Skin epidermis (tissue), 12 donors: ENCODE measurements around the gene PDCD4.
"Not testable (repeated sequence)": the region's sequence is repeated elsewhere in the genome, so short reads cannot be mapped to it uniquely, and the experiment has no call there.

Experiments
- H3K27ac ChIP-seq, 21 experiments: fragments of 200-600 bp; sonication (generic) in 11 of 21; one replicate each; pipeline ENCODE4 v1.5.0; 2020; ENCODE audit warnings: mild to moderate bottlenecking in 3 of 21, inconsistent platforms in 2 of 21, moderate library complexity in 2 of 21
- H3K4me3 ChIP-seq, 7 experiments: fragments of 200-600 bp; sonication (generic) in 2 of 7; one replicate each; pipeline ENCODE4 v1.5.0; 2020; ENCODE audit warnings: inconsistent platforms in 2 of 7, mild to moderate bottlenecking in 2 of 7, moderate library complexity in 1 of 7

PDCD4 gene

DNA sequence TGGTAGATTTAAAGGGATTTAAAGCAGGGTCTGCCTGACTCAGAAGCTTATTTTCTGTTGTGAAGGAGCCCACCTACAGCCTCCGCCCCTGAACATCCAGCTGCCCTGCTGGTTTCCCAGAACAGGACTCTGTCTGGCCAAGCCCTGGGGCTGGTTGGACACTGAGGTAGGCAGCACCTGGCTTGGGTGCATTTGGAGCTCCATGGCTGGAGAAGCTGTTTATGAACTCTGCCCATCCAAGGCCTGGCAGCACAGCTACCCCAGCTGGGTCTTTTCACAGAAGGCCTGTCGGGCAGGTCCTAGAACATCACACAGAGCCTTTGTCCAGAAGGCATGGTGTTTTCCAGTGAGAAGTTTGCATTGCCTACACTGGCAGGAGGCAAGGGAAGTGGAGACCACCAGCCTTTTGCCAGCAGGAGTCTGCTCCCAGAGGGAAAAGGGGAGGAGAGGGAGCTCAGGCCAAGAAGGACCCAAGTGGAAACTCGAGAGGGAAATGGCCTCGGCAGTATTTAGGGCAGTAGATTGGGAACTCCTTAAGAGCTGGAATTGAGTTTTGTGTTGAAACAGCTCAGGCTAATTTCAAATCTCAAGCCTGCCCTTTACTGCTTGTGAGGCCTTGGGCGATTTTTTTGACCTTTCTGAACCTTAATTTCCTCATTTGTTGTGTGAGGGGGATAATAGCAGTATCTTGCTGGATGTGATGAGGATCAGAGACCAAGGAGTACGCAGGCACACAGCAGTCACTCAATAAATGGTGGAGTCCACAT lies 12.3 kb upstream of the PDCD4 start:
- H3K4me3 ChIP-seq = no peak overlapping the region
- peak overlapping the region in 20 of 21 experiments; percentile 51 to 99 (median 80) for H3K27ac ChIP-seq

DNA sequence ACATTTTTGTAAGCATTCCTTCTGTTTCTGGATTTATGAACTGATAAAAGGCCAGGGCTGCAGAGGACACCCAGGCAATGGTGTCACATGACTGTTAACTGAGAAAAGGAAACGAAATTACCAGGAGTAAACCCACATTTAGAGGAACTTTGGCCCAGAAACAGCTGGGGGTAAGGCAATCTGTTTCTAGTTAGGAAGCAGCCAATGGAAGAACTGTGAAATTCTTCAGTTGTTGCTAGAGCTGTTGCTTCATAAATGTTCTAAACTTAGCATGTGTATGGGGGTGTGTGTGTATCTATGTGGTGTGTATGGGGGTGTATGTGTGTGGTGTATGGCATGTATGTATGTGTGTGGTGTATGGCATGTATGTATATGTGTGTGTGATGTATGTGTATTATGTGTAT lies 11.8 kb upstream of the PDCD4 start:
- Histone ChIP-seq H3K27ac (peak overlapping the region in 20 of 21 experiments; percentile 51 to 99 (median 80)), H3K4me3 (no peak overlapping the region)

DNA sequence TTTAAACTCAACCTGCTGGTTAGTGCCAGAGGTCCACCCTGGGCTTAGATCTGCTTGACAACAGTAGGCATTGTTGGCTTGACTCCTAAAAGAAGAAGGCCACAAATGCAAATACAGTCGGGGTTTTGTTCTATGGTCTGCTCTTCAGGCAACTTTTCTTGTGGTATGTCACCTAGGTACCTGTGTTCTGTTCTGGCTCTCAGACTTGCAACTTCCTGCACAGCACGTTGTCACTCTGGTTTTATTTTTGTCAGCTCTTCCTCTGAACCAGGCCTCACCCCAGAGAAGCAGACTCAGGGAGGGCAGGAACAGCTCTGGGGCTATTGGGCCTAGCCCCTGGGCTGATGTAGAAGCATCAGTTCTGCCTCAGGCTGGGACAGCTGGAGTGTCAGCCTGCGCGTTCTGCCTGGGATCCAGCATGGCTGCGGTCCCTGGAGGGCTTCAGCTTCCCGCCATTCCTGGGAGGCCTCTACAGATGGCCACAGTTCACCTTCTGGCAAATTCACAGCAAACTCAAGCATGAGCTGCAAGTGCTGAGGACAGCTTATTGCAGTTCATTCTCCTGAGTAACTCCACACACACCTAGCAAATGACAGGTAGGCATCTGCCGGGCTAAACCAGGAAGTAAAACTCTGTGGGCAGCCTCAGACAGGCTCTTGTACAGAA lies 11.0 kb upstream of the PDCD4 start:
- H3K4me3 ChIP-seq = no peak overlapping the region
- H3K27ac ChIP-seq = peak overlapping the region in 20 of 21 experiments; percentile 33 to 99 (median 80)

DNA sequence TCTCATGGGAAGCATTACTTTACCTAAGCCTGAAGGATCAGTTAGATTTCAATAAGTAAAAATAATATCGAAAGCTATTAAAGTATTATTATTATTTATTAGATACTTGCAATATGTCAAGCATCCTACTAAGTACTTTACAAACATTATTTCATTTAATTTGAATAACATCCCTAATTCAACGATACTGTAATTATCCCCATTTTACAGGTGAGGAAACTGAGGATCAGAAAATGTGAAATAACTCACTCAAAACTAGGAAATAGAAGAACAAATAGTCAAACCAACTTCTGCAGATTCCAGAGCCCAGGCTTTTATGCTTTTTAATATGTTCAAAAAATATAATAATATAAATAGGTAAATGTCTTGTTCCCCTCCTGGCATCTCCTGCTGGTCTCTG lies 10.3 kb upstream of the PDCD4 start:
- Histone ChIP-seq H3K27ac (peak overlapping the region in 20 of 21 experiments; percentile 33 to 99 (median 80)), H3K4me3 (no peak overlapping the region)

DNA sequence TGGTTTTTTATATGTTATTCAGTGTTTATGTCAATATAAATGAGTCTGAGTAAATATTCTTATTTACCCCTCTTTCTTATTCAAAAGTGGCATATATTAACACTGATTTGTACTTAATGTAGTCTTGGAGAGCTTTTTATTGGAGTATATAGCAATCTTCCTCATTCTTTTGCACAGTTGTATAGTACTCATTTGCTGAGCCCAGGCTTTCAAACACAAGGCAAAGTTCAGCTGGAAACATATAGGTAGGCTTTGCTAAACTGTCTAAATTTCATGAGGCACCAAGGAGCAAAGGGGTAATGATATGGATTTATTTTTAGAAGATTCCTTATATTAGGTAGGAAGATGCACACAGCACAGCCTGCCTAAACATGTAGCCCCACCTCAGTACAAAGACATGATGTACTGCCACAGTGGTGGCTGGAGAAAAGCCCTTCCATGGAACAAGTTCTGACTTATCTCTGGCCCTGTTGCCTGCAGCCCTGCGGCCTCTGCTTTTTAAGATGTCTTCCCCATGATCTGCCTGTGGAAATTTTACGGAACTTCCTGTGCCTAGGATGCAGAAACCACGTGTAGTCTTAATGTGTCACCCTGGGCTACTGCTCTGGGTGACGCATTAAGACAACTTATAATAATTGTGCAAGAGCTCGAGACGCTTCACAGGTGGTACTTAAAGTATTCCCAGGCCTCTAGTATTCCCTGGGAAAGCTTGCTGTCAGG lies 9.6 kb upstream of the PDCD4 start:
- Histone ChIP-seq H3K27ac (peak overlapping the region in 20 of 21 experiments; percentile 35 to 99 (median 82)), H3K4me3 (no peak overlapping the region)

DNA sequence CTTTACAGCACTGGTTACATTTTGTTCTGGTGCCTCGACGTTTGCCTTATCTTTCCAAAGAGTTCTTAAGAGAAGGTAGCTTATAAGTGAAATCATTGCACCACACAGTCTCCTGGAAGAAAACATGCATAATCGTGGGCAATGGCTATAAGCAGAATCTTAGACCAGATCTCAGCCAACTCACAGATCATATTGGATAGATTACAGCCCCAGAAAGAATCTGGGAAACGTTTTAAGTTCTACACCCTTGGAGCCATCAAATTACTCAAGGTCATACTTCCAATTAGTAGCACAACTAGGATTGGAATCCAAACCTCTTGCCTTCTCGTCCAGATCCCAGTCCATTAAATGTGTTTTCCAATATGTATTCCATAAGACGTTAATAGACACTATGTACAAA lies 8.8 kb upstream of the PDCD4 start:
- Histone ChIP-seq H3K4me3 (no peak overlapping the region), H3K27ac (peak overlapping the region in 20 of 21 experiments; percentile 35 to 99 (median 82))

DNA sequence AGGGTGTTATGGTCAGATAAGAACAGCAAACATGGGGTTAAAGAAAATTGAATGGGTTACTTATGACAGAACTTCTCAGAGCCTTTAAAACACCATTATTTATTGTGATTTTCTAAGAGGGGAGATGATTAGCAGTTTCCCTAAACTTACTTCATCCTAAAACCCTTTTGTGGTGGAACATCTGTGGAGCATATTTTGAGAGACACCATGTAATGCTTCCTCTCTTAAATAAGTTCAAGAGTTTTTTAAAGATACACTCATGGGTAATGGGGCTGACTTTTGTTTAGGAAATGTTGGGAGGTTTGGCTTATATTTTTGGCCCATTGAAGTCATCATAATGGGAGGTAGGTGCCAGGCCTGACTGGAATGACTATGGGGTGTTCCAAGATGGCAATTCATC lies 8.4 kb upstream of the PDCD4 start:
- no peak overlapping the region for H3K4me3 ChIP-seq
- H3K27ac ChIP-seq = peak overlapping the region in 18 of 21 experiments; percentile 60 to 99 (median 84)

DNA sequence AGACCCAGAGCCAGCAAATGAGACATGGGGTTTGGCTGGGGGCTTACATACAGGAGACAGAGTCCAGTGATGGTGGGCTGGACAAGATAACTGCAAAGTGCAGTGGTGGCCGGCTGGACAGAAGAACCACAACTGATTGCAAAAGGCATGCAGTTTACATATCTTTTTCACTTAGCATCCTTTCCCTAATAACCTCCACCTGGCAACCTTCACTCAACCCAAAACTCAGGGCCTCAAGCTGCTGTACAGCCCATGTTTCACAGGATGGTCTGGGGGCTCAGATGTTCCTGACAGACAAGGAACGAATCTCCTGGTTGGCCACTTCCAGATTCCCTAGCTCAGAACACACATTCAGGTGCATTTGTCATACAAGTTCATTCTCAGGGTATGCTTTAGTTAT lies 7.8 kb upstream of the PDCD4 start:
- Histone ChIP-seq H3K4me3 (no peak overlapping the region), H3K27ac (peak overlapping the region in 20 of 21 experiments; percentile 22 to 99 (median 84))

DNA sequence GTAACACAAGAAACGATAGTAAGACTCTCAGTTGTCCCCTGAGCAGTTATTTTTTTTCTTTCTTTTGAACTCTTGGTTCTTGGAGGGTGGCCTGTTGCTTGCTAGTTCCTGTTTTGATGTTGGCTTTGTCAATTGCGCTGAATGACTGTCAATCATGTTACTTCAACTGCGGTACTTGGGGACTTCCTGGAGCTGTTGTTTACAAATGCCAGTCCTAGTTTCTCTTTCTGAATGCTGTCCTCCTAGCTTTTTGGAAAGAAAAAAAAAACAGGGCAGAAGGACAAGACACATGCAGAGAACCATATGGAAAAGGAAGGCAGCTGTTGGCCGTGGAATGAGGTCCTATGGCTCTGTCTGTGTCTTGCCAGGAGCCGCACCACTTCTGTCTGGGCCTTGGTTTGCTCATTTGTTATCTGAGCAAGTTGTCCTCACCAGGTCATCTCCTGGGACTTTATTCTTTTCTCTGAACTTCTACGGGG lies 7.0 kb upstream of the PDCD4 start:
- H3K4me3 ChIP-seq = no peak overlapping the region
- H3K27ac ChIP-seq = peak overlapping the region in 20 of 21 experiments; percentile 46 to 99 (median 84)

DNA sequence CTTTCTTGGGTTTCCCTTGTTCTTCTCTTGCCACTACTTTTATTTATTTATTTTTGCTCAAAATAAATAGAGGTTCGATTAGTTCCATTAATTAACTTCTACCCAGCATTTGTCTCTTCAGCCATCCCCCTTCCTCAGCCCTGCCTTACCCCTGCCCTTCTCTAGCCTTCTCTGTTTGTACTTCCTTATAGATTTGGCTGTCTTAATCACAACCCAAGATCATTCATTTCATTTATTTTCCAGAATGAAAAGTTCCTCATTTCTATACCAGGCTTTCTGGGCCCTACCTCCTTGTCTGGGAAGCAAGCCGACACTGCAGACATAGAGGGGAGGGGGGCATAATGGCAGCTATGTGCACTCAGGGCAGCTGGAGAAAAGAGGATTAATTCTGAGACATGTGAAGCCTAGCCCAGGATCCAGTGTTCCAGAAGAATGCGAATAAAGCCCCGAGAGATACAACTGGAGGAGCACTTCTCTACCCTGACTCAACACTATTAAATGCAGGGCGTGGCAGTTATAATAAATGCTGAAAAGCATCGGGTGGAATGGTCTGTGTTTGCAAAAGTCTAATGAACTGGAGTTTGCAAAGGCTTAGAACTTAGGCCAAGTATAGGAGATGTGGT lies 6.4 kb upstream of the PDCD4 start:
- H3K27ac ChIP-seq = peak overlapping the region in 20 of 21 experiments; percentile 46 to 99 (median 84)
- no peak overlapping the region for H3K4me3 ChIP-seq

DNA sequence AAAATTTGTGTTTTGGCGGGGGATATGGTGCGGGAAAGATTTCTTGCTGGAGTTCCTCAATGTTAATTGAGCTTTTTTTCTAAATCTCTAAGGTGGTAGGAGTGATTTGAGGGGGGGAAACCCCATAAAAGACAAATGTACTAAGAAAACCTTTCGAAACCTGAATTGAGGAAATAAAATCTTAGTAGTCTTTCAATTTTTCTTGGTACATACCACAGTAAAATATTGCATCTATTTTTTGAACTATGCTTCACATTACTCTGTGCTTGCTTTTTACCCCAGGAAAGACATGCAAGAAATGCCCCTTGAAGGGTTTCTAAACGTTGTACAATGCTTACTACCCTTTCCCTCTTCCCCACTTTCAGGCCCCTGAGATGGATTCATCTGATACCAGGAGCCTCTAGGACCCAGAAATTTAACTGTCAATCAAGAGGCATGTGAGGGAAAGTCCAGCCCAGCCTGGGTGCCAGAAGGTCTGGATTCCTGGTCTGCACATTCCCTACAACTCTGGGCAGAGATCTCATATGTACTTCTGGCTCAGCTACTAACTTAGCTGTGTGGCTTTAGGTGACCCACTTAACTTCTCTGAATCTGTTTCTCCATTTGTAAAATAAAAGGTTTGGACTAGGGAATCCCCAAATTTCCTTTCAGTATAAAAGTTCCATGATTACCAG lies 5.8 kb upstream of the PDCD4 start:
- Histone ChIP-seq H3K4me3 (no peak overlapping the region), H3K27ac (peak overlapping the region in 20 of 21 experiments; percentile 46 to 99 (median 84))

DNA sequence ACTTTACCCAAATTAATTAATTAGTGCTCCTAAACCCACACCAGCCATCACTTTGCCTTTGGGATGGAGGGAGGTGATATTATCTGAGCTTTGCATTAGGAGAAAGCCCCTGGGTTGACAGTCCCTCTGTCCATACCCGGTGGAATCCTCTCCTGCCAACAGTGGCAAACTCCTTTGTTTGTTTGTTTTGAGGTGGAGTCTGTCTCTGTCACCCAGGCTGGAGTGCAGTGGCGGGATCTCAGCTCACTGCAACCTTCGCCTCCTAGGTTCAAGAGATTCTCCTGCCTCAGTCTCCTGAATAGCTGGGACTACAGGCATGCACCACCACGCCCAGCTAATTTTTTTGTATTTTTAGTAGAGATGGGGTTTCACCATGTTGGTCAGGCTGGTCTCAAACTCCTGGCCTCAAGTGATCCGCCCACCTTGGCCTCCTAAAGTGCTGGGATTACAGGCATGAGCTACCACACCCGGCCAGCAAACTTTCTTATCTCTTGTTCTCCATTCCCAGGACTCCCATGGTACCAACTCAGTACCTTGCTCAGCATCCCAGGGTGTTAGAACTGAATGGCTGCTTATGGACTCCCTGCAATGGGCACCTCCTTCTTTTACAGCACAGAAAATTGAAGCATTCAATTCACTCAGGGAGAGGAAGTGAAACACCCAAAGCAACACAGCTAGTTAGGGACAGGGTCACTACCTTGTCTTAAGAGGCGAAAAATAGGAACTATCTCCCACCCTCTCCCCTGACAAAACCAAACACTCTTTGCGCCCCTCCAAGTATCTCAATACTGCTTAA lies 4.5 kb upstream of the PDCD4 start:
- not testable (repeated sequence) for H3K4me3 ChIP-seq
- peak overlapping the region in 19 of 21 experiments; percentile 8 to 100 (median 87) for H3K27ac ChIP-seq

DNA sequence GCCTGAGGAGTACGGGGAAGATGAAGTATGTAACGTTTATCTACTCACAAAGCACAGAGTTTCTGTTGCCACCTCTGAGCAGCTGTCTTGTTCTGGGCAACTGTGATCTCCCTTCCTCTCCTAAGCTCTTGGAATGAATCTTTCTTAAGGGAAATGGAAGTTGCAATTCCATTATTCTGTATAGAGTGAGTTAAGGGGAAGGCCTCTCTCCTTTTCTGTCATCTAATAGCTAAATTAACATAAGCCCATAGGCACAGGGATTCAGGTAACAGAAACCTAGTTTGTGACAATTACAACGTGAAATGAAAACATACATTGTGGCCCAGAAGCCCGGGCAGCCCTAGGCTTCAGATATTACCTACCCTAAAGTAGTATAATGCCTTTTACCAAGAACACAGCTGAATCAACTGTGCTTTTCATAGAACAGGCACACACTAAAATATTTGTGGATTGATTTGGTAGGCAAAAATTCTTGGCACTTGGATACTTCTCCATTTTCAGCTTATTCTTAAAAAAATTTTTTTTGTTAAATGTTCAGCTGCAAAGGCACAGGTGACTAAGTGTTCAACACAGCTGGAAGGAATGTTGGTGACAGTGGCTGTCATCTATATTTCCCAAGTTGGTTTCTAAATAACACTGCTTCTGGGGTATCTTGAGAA lies 3.8 kb upstream of the PDCD4 start:
- Histone ChIP-seq H3K4me3 (no peak overlapping the region), H3K27ac (peak overlapping the region in 19 of 21 experiments; percentile 8 to 100 (median 50))

DNA sequence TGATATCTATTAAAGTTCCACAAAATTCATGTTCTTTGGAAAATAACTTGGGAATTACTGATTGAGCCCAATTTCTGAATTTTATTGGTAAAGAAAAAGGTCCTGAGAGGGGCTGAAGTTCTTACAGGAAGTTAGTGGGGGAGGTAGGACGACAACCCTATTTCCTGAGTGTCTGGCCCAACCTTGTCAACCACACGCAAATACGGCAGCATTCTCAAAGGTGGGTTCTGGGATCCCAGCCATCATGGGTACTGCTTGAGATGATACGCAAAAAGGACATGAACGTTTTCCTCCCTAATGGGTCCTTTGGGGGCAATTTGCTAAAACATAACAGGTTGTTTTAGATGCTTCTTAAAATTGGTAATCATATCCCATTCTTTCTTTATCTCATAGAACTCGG lies 2.7 kb upstream of the PDCD4 start:
- no peak overlapping the region for H3K4me3 ChIP-seq
- H3K27ac ChIP-seq = peak overlapping the region in 14 of 21 experiments; percentile 12 to 100 (median 94)

DNA sequence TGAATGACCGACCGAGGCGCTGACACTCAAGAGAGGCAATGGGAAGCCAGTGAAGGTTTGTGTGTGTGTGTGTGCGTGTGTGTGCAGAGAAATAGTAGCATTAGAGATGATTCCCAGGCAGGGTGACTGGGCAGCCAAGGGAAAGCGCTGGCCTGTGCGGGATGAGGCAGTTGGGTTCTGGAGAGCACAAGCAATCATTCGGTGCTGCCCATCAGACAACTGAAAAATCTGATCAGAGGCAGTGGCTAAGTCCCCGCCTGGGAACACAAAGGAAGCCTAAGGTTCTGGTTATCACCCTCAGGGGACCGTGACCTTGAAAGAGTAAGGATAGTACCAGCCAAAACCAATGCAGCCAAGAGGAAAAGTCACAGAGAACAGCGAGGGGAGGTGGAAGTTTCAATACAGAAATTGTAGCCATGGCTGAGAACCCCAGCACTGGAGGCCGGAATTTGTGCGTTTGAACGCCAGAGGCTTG lies 868 bp upstream of the PDCD4 start:
- peak overlapping the region in 6 of 7 experiments; percentile 67 to 100 (median 82) for H3K4me3 ChIP-seq
- peak overlapping the region in 20 of 21 experiments; percentile 92 to 100 (median 98) for H3K27ac ChIP-seq

DNA sequence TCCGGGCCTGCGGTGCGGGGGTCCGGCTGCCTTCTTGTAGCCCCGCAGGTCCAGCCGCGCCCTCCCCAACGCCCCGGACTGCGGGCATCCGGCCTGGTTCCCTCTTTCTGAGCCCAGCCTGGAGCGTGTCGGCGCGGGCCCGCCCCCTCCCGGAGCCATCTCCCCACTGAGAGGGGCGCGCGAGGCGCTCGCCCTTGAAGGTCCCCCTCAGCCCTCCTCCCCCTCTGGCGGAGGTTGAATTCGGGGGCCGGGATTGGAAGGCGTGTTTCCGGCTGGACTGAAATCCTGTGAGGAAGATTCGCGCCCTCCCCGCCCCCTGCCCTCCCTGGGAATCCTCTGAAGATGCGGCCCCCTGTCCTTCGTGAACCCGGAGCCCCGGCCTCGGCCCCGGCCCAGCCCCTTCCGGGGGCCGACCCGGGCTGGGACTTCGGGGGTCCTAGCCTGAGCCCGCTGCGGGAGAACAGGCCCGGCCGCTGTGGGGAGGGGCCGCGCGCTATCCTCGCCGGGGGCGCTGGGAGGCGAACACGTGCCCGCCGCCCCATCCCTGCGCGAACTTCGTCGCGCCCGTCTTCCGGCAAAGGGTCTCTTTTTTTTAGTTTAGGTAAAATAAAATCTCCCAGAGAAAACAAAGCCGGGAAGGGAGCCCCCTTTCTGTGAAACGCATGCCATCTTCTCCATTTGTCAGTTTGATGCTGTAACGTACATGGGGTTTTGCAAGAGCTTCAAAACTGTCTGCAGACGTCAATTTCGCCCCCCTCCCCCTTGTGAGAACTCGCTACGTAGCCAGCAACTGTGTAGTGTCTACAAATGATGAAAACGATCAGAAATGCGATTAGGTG lies 636 bp downstream of the PDCD4 start:
- peak overlapping the region; percentile 67 to 100 (median 83) for H3K4me3 ChIP-seq
- H3K27ac ChIP-seq = peak overlapping the region; percentile 92 to 100 (median 98)
